ENCODE results near the gene COL6A1. TPM values are rescaled to one million over a fixed set of nuclear protein-coding genes. Genes with fewer than 3 reads are reported as not detected.
"Not testable (repeated sequence)": the region's sequence is repeated elsewhere in the genome, so short reads cannot be mapped to it uniquely, and the experiment has no call there.

The COL6A1 gene
- total RNA-seq, 3 donors from 2014 or later (not counting 1 experiment from before 2014, with no cell fraction given), result 1.0 to 5.2 (median 2.5) TPM

DNA sequence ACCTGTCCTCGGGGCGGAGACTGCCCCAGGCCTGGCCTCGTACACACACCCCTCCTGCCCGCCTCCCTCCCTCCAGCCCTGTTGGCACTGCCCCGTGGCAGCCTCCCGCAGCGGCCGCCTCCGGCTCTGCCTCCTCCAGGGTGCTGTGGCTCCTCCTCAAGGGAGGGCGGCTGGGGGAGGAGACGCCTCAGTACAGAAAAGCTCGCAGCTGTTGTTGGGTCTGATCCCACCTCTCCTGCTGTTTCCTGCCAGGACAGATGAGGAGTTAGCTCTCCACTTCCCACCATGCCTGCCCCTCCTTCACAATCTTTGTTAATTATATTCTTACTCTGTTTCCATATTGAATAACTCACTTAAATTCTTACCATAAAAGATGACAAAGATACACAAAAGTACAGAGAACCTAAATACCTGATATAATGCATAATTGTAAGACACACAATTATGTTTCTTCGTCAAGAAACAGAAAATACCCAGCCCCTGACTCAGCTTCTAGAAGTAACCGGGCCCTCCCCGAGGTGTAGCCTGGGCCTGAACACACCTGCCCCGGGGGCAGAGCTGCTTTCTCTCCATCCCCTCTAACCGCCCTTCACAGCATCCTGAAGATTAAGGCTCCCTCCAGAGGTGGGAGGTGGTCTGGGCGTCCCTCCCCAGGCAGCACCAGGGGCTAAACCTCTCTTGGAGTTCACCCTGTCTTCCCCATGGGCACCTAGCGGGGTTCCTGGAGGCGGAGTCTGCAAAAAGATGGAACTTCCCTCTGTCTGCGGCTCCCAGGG lies 30.6 kb upstream of the COL6A1 start:
- Mint-ChIP-seq H3K4me3 (no peak overlapping the region), H3K27ac (no peak overlapping the region), H3K36me3 (no peaks in the 10 kb centered on the region), H3K4me1 (no peaks in the 10 kb centered on the region), H3K27me3 (ENCODE audit: low read depth in 2 of 2) (peaks cover 6 to 7% of the 10 kb centered on the region in 2 donors), H3K9me3 (no peaks in the 10 kb centered on the region)
- Histone ChIP-seq H3K4me3 (ENCODE audit: low read length) (no peak overlapping the region), H3K36me3 (ENCODE audit: control insufficient read depth, insufficient read depth, low read length) (no peaks in the 10 kb centered on the region), H3K4me1 (ENCODE audit: control insufficient read depth, insufficient read depth, low read length) (no peaks in the 10 kb centered on the region), H3K27ac (ENCODE audit: low read length) (no peak overlapping the region), H3K27me3 (ENCODE audit: control insufficient read depth, insufficient read depth, low read length) (no peaks in the 10 kb centered on the region), H3K9me3 (ENCODE audit: control insufficient read depth, insufficient read depth, low read length) (no peaks in the 10 kb centered on the region)
- TF ChIP-seq CTCF (IDR thresholded peaks at IDR 0.05), result no peak
- ATAC-seq, result no peak
- WGBS (ENCODE audit: insufficient coverage), result 59% methylated on average over 21 of the region's 21 CpGs
- intact Hi-C loops (cut with micrococcal nuclease), result no loop called here
- DNase-seq, result no peak

DNA sequence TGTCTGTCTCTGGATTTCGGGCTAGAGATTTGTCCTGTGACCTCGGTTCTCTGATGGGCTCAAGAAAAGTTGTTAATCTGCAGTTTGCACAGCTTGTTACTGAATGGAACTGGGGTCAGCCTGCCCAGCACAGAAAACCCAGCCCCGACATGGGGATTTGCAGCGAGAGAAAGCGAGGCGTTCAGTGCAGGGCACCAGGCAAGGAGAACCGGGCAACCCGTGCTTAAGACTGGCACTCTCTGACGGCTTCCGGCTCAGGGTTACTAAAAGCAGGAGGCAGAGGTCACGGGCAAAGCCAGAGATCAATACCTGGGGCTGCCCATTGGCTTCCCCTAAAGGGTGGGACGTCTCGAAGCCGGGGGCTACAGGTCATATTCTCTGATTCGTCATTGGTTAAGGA lies 29.9 kb upstream of the COL6A1 start:
- H3K4me1 ChIP-seq (ENCODE audit: control insufficient read depth, insufficient read depth, low read length), result no peaks in the 10 kb centered on the region
- DNase-seq, result no peak
- H3K4me3 ChIP-seq (ENCODE audit: low read length), result no peak overlapping the region
- TF ChIP-seq CTCF (IDR thresholded peaks at IDR 0.05), result no peak
- H3K36me3 ChIP-seq (ENCODE audit: control insufficient read depth, insufficient read depth, low read length), result no peaks in the 10 kb centered on the region
- 85% methylated on average over 15 of the region's 15 CpGs for WGBS (ENCODE audit: insufficient coverage)
- H3K27me3 Mint-ChIP-seq (ENCODE audit: low read depth in 2 of 2), result peaks cover 12 to 15% of the 10 kb centered on the region in 2 donors
- H3K27ac Mint-ChIP-seq, result no peak overlapping the region
- H3K27ac ChIP-seq (ENCODE audit: low read length), result no peak overlapping the region
- no peaks in the 10 kb centered on the region for H3K9me3 ChIP-seq (ENCODE audit: control insufficient read depth, insufficient read depth, low read length)
- no peak overlapping the region for H3K4me3 Mint-ChIP-seq
- H3K36me3 Mint-ChIP-seq, result no peaks in the 10 kb centered on the region
- H3K4me1 Mint-ChIP-seq, result no peaks in the 10 kb centered on the region
- ATAC-seq, result no peak
- no peaks in the 10 kb centered on the region for H3K27me3 ChIP-seq (ENCODE audit: control insufficient read depth, insufficient read depth, low read length)
- no peaks in the 10 kb centered on the region for H3K9me3 Mint-ChIP-seq
- intact Hi-C loops (cut with micrococcal nuclease), result no loop called here

- not testable (repeated sequence) for H3K27ac Mint-ChIP-seq
These were observed 29.0 kb upstream of the COL6A1 start for GRCh38 chr21:45952527-45952926.

DNA sequence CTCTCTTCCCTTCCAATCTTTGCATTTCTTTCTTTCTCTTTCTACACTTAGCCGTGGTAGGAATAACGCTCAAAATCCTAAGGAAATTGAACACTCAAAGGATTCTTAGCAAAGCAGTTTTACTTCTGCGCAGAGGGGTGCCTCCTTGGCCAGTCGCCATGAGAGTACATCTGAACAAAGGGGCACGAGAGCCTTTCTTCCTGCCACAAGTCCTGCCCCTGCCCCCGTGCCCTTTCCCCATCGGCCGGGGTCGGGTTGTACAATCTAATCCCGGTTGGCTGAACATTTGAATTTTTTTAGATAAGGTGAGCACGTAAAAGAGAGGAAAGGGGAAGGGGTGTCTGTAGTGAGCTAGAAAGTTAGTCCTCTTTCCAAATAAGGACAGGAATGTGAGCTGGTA lies 28.6 kb upstream of the COL6A1 start:
- H3K27ac Mint-ChIP-seq, result no peak overlapping the region

More at GRCh38 chr21:45952527-45952926, 29.0 kb upstream of the COL6A1 start:
- H3K27me3 ChIP-seq (ENCODE audit: control insufficient read depth, insufficient read depth, low read length); ATAC-seq; H3K4me1 Mint-ChIP-seq; H3K9me3 ChIP-seq (ENCODE audit: control insufficient read depth, insufficient read depth, low read length); H3K36me3 ChIP-seq (ENCODE audit: control insufficient read depth, insufficient read depth, low read length); H3K4me3 Mint-ChIP-seq; H3K9me3 Mint-ChIP-seq; H3K4me3 ChIP-seq (ENCODE audit: low read length); H3K4me1 ChIP-seq (ENCODE audit: control insufficient read depth, insufficient read depth, low read length); DNase-seq; H3K36me3 Mint-ChIP-seq; H3K27ac ChIP-seq (ENCODE audit: low read length); intact Hi-C loops (cut with micrococcal nuclease): not testable (repeated sequence)
- peaks cover 13 to 15% of the 10 kb centered on the region in 2 donors for H3K27me3 Mint-ChIP-seq (ENCODE audit: low read depth in 2 of 2)
- 92% methylated on average over 8 of the region's 10 CpGs for WGBS (ENCODE audit: insufficient coverage)

More for the DNA sequence above, 28.6 kb upstream of the COL6A1 start:
- peaks cover 15 to 16% of the 10 kb centered on the region in 2 donors for H3K27me3 Mint-ChIP-seq (ENCODE audit: low read depth in 2 of 2)
- Histone ChIP-seq H3K4me3 (ENCODE audit: low read length) (no peak overlapping the region), H3K4me1 (ENCODE audit: control insufficient read depth, insufficient read depth, low read length) (no peaks in the 10 kb centered on the region), H3K27ac (ENCODE audit: low read length) (no peak overlapping the region), H3K36me3 (ENCODE audit: control insufficient read depth, insufficient read depth, low read length) (no peaks in the 10 kb centered on the region), H3K9me3 (ENCODE audit: control insufficient read depth, insufficient read depth, low read length) (no peaks in the 10 kb centered on the region), H3K27me3 (ENCODE audit: control insufficient read depth, insufficient read depth, low read length) (no peaks in the 10 kb centered on the region)
- no peak for TF ChIP-seq CTCF (IDR thresholded peaks at IDR 0.05)
- no peak overlapping the region for H3K4me3 Mint-ChIP-seq
- DNase-seq, result no peak
- intact Hi-C loops (cut with micrococcal nuclease), result no loop called here
- H3K4me1 Mint-ChIP-seq, result peaks cover 0 to under 1% of the 10 kb centered on the region in 2 donors
- no peaks in the 10 kb centered on the region for H3K9me3 Mint-ChIP-seq
- no peak for ATAC-seq
- WGBS (ENCODE audit: insufficient coverage), result 91% methylated on average over 8 of the region's 11 CpGs
- H3K36me3 Mint-ChIP-seq, result no peaks in the 10 kb centered on the region

All from natural killer cell (primary cell).